Lower leg skin (tissue), 3 donors: ENCODE data around the gene MAPT.

ENCODE experiments used
- CTCF ChIP-seq, 3 donors: fragments of 450-650 bp; IDR thresholded peaks; one replicate each; pipeline ENCODE4 v1.5.1; 2016; ENCODE audit warnings: antibody characterized with exemption in 3 of 3, mild to moderate bottlenecking in 3 of 3, moderate library complexity in 2 of 3
- POLR2A ChIP-seq, 2 donors: fragments of 450-650 bp; IDR thresholded peaks; one replicate each; pipeline ENCODE4 v1.6.1; 2016 to 2017; ENCODE audit warnings: antibody characterized with exemption in 2 of 2, mild to moderate bottlenecking in 1 of 2, moderate library complexity in 1 of 2

- TF ChIP-seq CTCF (IDR thresholded peaks at IDR 0.05) (no peak), POLR2A (IDR thresholded peaks at IDR 0.05) (no peak)
These were observed 47.3 kb upstream of the MAPT start for GRCh38 chr17:45847101-45847500.
